SK-N-SH (cell line): ENCODE measurements around the gene OXSR1. TPM values are rescaled to one million over a fixed set of nuclear protein-coding genes. Genes with fewer than 3 reads are reported as not detected.

Source experiments
- CTCF ChIA-PET: fragments of 300-600, 350-600 bp; formaldehyde crosslinking; extraction: SDS; loops from one replicate; lab custom pipeline; 2021; lab: Yijun Ruan, JAX
- POLR2A ChIA-PET: fragments of 350-600 bp; sonication (Branson Sonifier 250); formaldehyde crosslinking; extraction: SDS; loops from one replicate; lab custom pipeline; 2020; ENCODE audit warnings: antibody characterized with exemption, inconsistent platforms; lab: Yijun Ruan, JAX
- DNase-seq: peaks from one replicate; pipeline ENCODE4 v3.0.0; 2012
- H2AFZ ChIP-seq: fragments of 200-600 bp; sonication (generic); 2 replicates; pipeline ENCODE4 v1.8.1; 2016; ENCODE audit warnings: antibody characterized with exemption, mild to moderate bottlenecking, low read depth
- H3F3A ChIP-seq: fragments of 200-600 bp; sonication (generic); replicated peaks from 2 replicates; pipeline ENCODE3; 2016; ENCODE audit warnings: antibody characterized with exemption, mild to moderate bottlenecking; ENCODE audit not compliant: insufficient read depth
- H3K27ac ChIP-seq, 2 experiments: fragments of 200-500 bp in 1 of 2; fragments of 200-600 bp in 1 of 2; sonication (Bioruptor generic) in 1 of 2; sonication (generic), shearing (Covaris generic) in 1 of 2; 2 replicates each; pipeline versions ENCODE4 v1.5.1 to v1.6.1; 2014 to 2016; ENCODE audit warnings: low read depth in 2 of 2, inconsistent platforms in 1 of 2, low read length in 1 of 2, mild to moderate bottlenecking in 1 of 2, mixed read lengths in 1 of 2
- H3K27me3 ChIP-seq: fragments of 200-600 bp; sonication (generic), shearing (Covaris generic); 2 replicates; pipeline ENCODE4 v1.6.1; 2016; ENCODE audit warnings: mixed run types; ENCODE audit not compliant: insufficient read depth
- H3K36me3 ChIP-seq, 2 experiments: fragments of 200-500 bp in 1 of 2; fragments of 200-600 bp in 1 of 2; sonication (Bioruptor generic) in 1 of 2; sonication (generic) in 1 of 2; replicated peaks in 1 of 2; 2 replicates each; pipeline versions ENCODE3 to v1.5.1; 2014 to 2016; ENCODE audit warnings: low read length in 1 of 2, mild to moderate bottlenecking in 1 of 2; ENCODE audit not compliant: insufficient read depth in 2 of 2, control insufficient read depth in 1 of 2
- H3K4me1 ChIP-seq, 2 experiments: fragments of 200-500 bp in 1 of 2; fragments of 200-600 bp in 1 of 2; sonication (Bioruptor generic) in 1 of 2; sonication (generic), shearing (Covaris generic) in 1 of 2; 2 replicates each; pipeline versions ENCODE4 v1.5.1 to v1.6.1; 2014 to 2016; ENCODE audit warnings: low read depth in 1 of 2, low read length in 1 of 2, mixed run types in 1 of 2; ENCODE audit not compliant: insufficient read depth in 2 of 2, control insufficient read depth in 1 of 2
- H3K4me2 ChIP-seq: fragments of 200-600 bp; sonication (generic), shearing (Covaris generic); 2 replicates; pipeline ENCODE4 v1.6.1; 2017; ENCODE audit warnings: mixed run types
- H3K4me3 ChIP-seq, 2 experiments: fragments of 200-500 bp in 1 of 2; fragments of 200-600 bp in 1 of 2; sonication (Bioruptor generic) in 1 of 2; sonication (generic), shearing (Covaris generic) in 1 of 2; 2 replicates each; pipeline versions ENCODE4 v1.5.1 to v1.8.1; 2014 to 2016; ENCODE audit warnings: low read depth in 2 of 2, inconsistent platforms in 1 of 2, low read length in 1 of 2, mild to moderate bottlenecking in 1 of 2, mixed read lengths in 1 of 2, moderate library complexity in 1 of 2
- H3K79me2 ChIP-seq: fragments of 200-600 bp; sonication (generic); 2 replicates; pipeline ENCODE4 v1.8.1; 2017; ENCODE audit warnings: mild to moderate bottlenecking; ENCODE audit not compliant: insufficient read depth
- H3K9ac ChIP-seq: fragments of 200-600 bp; sonication (generic); 2 replicates; pipeline ENCODE4 v1.6.1; 2017; ENCODE audit warnings: mixed run types
- H3K9me2 ChIP-seq: fragments of 200-600 bp; sonication (generic); 2 replicates; pipeline ENCODE4 v1.6.1; 2017; ENCODE audit warnings: mixed run types
- H3K9me3 ChIP-seq: fragments of 200-600 bp; sonication (generic); 2 replicates; pipeline ENCODE4 v1.6.1; 2017; ENCODE audit warnings: mixed run types, mild to moderate bottlenecking, moderate library complexity
- H4K20me1 ChIP-seq: fragments of 200-600 bp; sonication (generic); 2 replicates; pipeline ENCODE4 v1.6.1; 2017; ENCODE audit warnings: mild to moderate bottlenecking, mixed run types; ENCODE audit not compliant: insufficient read depth
- CHD2 ChIP-seq: fragments of 150-350 bp; IDR thresholded peaks from 2 replicates; pipeline ENCODE4 v1.6.1; 2018; ENCODE audit warnings: low read length; ENCODE audit not compliant: partially characterized antibody
- ELF1 ChIP-seq: IDR thresholded peaks from 2 replicates; pipeline ENCODE4 v1.4.0; 2012
- EZH2phosphoT487 ChIP-seq: fragments of 200-600 bp; sonication (generic); IDR thresholded peaks from 2 replicates; pipeline ENCODE4 v1.6.1; 2017; ENCODE audit warnings: low read depth, mixed run types, mild to moderate bottlenecking, antibody characterized with exemption, moderate library complexity, borderline replicate concordance
- FOSL2 ChIP-seq: IDR thresholded peaks from 2 replicates; pipeline ENCODE4 v1.4.0; 2012; ENCODE audit warnings: low read depth, mild to moderate bottlenecking, moderate library complexity, borderline replicate concordance
- FOXJ3 ChIP-seq: sonication (generic); formaldehyde crosslinking; IDR thresholded peaks from 2 replicates; pipeline ENCODE4 v1.5.1; 2020; ENCODE audit warnings: mild to moderate bottlenecking, missing genetic modification reagents
- GABPA ChIP-seq: IDR thresholded peaks from 2 replicates; pipeline ENCODE4 v1.4.0; 2012; ENCODE audit warnings: low read depth, mild to moderate bottlenecking
- GATA2 ChIP-seq: sonication (generic); formaldehyde crosslinking; IDR thresholded peaks from 2 replicates; pipeline ENCODE4 v1.5.0; 2020; ENCODE audit warnings: mild to moderate bottlenecking, missing genetic modification reagents
- NFIC ChIP-seq: IDR thresholded peaks from 2 replicates; pipeline ENCODE4 v1.4.0; 2012; ENCODE audit warnings: borderline replicate concordance
- NRF1 ChIP-seq: IDR thresholded peaks from 2 replicates; pipeline ENCODE4 v1.6.1; 2012; ENCODE audit warnings: low read depth, mild to moderate bottlenecking, low read length
- RAD21 ChIP-seq: IDR thresholded peaks from 2 replicates; pipeline ENCODE4 v1.6.1; 2012; ENCODE audit warnings: mild to moderate bottlenecking, low read length
- SIN3A ChIP-seq: IDR thresholded peaks from 2 replicates; pipeline ENCODE4 v1.6.1; 2012; ENCODE audit warnings: low read depth, mild to moderate bottlenecking, low read length, moderate library complexity, borderline replicate concordance
- TCF12 ChIP-seq: IDR thresholded peaks from 2 replicates; pipeline ENCODE4 v1.4.0; 2012
- TEAD4 ChIP-seq: IDR thresholded peaks from 2 replicates; pipeline ENCODE4 v1.4.0; 2012; ENCODE audit warnings: mild to moderate bottlenecking, borderline replicate concordance; ENCODE audit not compliant: insufficient read depth
- WGBS: methylation state at CpG from one replicate; pipeline ENCODE4 v1.1.6; 2017; ENCODE audit warnings: low lambda C conversion rate; 5-methylcytosine and 5-hydroxymethylcytosine counted together
- polyA plus RNA-seq, 3 experiments: library from polyadenylated mRNA; depleted of rRNA; stranded (reverse); fragments of >200 nt; gene quantifications; 2 replicates each; pipeline ENCODE4 v1.2.3, GENCODE V29; 2012
- TF ChIP-seq, protein P1 (sequence below): IDR thresholded peaks from 2 replicates; pipeline ENCODE4 v1.6.1; 2012; ENCODE audit warnings: mild to moderate bottlenecking, low read depth, low read length, moderate library complexity
- TF ChIP-seq, protein P2 (sequence below): IDR thresholded peaks from 2 replicates; pipeline ENCODE4; 2012
- TF ChIP-seq, protein P3 (sequence below): fragments of 150-350 bp; IDR thresholded peaks from 2 replicates; pipeline ENCODE4 v1.6.1; 2017; ENCODE audit warnings: antibody characterized with exemption, low read length, low read depth, borderline replicate concordance

The OXSR1 gene
- polyA plus RNA-seq, 1 of the 3 experiments (the other 2 are of a cell fraction), result 22.3 TPM

DNA sequence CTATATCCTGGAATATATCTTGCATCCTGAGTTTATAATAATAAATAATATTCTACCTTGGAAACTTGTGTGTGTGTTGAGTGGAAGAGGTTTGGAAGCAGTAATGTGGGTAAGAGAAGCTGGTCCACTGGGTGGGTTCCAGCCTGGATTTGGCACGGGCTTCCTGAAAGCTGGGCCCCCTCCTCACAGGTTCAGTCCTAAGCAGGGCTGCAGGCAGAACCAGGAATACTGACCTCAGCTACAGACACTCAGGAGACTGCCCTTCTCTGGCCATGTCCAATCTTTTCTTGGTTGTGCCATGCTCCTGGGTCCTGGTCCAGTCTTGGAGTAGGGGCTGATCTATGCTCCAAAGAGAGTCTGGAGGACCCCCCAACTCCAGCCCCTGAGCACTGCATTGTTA, 22.4 kb upstream of the OXSR1 start:
- no peak for DNase-seq
- ChIA-PET CTCF (interaction anchor here (1.8 kb wide), 1 partner anchor 204 kb away, joined by 8 read pairs; the partner anchor contains the start of gene XYLB), POLR2A (no interaction called here)
- Histone ChIP-seq H3K36me3 (peaks cover 0 to 17% of the 10 kb centered on the region in 2 experiments), H3F3A (peaks cover 2% of the 10 kb centered on the region), H3K9me2 (no peaks in the 10 kb centered on the region), H2AFZ (no peak overlapping the region), H4K20me1 (no peaks in the 10 kb centered on the region), H3K79me2 (peaks cover 18% of the 10 kb centered on the region), H3K27me3 (no peaks in the 10 kb centered on the region), H3K9me3 (no peaks in the 10 kb centered on the region), H3K4me3 (no peak overlapping the region), H3K4me2 (no peak overlapping the region), H3K9ac (no peak overlapping the region), H3K27ac (no peak overlapping the region), H3K4me1 (peaks cover 8 to 16% of the 10 kb centered on the region in 2 experiments; a peak in 1 of 4 replicates)
- TF ChIP-seq NRF1 (no peak), TCF12 (no peak), FOSL2 (no peak), RAD21 (no peak), GATA2 (no peak), SIN3A (no peak), GABPA (no peak), TEAD4 (no peak), CHD2 (no peak), ELF1 (no peak), EZH2phosphoT487 (no peak), FOXJ3 (CRISPR knock-in tag) (no peak), NFIC (no peak)
- TF ChIP-seq, protein P1, sequence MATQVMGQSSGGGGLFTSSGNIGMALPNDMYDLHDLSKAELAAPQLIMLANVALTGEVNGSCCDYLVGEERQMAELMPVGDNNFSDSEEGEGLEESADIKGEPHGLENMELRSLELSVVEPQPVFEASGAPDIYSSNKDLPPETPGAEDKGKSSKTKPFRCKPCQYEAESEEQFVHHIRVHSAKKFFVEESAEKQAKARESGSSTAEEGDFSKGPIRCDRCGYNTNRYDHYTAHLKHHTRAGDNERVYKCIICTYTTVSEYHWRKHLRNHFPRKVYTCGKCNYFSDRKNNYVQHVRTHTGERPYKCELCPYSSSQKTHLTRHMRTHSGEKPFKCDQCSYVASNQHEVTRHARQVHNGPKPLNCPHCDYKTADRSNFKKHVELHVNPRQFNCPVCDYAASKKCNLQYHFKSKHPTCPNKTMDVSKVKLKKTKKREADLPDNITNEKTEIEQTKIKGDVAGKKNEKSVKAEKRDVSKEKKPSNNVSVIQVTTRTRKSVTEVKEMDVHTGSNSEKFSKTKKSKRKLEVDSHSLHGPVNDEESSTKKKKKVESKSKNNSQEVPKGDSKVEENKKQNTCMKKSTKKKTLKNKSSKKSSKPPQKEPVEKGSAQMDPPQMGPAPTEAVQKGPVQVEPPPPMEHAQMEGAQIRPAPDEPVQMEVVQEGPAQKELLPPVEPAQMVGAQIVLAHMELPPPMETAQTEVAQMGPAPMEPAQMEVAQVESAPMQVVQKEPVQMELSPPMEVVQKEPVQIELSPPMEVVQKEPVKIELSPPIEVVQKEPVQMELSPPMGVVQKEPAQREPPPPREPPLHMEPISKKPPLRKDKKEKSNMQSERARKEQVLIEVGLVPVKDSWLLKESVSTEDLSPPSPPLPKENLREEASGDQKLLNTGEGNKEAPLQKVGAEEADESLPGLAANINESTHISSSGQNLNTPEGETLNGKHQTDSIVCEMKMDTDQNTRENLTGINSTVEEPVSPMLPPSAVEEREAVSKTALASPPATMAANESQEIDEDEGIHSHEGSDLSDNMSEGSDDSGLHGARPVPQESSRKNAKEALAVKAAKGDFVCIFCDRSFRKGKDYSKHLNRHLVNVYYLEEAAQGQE, result no peak
- TF ChIP-seq, protein P2, sequence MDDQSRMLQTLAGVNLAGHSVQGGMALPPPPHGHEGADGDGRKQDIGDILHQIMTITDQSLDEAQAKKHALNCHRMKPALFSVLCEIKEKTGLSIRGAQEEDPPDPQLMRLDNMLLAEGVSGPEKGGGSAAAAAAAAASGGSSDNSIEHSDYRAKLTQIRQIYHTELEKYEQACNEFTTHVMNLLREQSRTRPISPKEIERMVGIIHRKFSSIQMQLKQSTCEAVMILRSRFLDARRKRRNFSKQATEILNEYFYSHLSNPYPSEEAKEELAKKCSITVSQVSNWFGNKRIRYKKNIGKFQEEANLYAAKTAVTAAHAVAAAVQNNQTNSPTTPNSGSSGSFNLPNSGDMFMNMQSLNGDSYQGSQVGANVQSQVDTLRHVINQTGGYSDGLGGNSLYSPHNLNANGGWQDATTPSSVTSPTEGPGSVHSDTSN, result no peak
- TF ChIP-seq, protein P3, sequence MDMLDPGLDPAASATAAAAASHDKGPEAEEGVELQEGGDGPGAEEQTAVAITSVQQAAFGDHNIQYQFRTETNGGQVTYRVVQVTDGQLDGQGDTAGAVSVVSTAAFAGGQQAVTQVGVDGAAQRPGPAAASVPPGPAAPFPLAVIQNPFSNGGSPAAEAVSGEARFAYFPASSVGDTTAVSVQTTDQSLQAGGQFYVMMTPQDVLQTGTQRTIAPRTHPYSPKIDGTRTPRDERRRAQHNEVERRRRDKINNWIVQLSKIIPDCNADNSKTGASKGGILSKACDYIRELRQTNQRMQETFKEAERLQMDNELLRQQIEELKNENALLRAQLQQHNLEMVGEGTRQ, result no peak
- 82% methylated on average over 1 of the region's 1 CpG for WGBS
